ENCODE data around the gene TEF.

The TEF gene

DNA sequence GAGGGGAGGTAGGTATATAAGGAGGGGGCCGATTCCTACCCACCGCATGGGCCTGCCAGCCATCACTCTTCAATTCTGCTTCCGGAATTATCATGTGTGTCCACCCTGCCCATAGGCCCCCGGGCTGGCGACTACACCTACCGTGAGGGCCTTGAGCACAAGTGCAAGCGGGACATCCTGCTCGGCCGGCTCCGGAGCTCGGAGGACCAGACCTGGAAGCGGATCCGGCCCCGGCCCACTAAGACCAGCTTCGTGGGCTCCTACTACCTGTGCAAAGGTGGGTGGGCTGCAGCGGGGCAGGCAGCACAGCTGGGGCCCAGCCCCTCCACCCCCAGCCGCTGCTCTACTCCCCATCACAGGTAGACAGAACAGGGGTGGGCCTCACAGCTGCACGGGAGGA, 38.4 kb upstream of the TEF start:
- no peaks in the 10 kb centered on the region for H3K4me1 ChIP-seq (ENCODE audit: insufficient read depth, low read length)
- no peak overlapping the region for H3K27ac ChIP-seq (ENCODE audit: low read depth, low read length)
- H3K9me3 ChIP-seq (ENCODE audit: insufficient read depth, low read depth, low read length) = no peaks in the 10 kb centered on the region
- no peak overlapping the region for H3K9ac ChIP-seq (ENCODE audit: low read depth, low read length)
- H3K4me3 ChIP-seq (ENCODE audit: low read length) = no peak overlapping the region
- no peaks in the 10 kb centered on the region for H3K27me3 ChIP-seq (ENCODE audit: insufficient read depth, low read length)
- H3K36me3 ChIP-seq (ENCODE audit: insufficient read depth, low read length) = peaks cover 76% of the 10 kb centered on the region
- 96% methylated on average over 18 of the region's 18 CpGs for WGBS

DNA sequence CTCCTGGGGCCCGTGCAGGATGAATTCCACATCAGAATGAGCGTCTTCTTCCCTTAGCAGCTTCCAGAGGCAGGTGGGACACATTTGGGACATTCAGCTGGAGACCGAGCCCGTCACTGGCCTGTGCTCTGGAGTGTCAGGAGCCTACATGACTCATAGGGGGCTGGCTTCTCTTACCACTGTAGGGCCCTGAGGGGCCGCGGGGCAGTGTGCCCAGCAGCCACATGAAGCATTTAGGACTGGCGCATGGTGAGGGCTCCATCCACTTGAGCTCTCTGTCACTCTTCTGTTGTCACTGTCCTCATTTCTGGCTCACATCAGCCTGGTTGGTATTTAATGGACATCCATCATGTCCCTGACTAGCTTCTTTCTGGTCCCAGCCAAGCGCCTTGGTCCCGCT, 38.0 kb upstream of the TEF start:
- peaks cover 80% of the 10 kb centered on the region for H3K36me3 ChIP-seq (ENCODE audit: insufficient read depth, low read length)
- 97% methylated on average over 9 of the region's 9 CpGs for WGBS
- no peak overlapping the region for H3K27ac ChIP-seq (ENCODE audit: low read depth, low read length)
- H3K4me1 ChIP-seq (ENCODE audit: insufficient read depth, low read length) = no peaks in the 10 kb centered on the region
- H3K9ac ChIP-seq (ENCODE audit: low read depth, low read length) = no peak overlapping the region
- H3K9me3 ChIP-seq (ENCODE audit: insufficient read depth, low read depth, low read length) = no peaks in the 10 kb centered on the region
- no peaks in the 10 kb centered on the region for H3K27me3 ChIP-seq (ENCODE audit: insufficient read depth, low read length)
- no peak overlapping the region for H3K4me3 ChIP-seq (ENCODE audit: low read length)

DNA sequence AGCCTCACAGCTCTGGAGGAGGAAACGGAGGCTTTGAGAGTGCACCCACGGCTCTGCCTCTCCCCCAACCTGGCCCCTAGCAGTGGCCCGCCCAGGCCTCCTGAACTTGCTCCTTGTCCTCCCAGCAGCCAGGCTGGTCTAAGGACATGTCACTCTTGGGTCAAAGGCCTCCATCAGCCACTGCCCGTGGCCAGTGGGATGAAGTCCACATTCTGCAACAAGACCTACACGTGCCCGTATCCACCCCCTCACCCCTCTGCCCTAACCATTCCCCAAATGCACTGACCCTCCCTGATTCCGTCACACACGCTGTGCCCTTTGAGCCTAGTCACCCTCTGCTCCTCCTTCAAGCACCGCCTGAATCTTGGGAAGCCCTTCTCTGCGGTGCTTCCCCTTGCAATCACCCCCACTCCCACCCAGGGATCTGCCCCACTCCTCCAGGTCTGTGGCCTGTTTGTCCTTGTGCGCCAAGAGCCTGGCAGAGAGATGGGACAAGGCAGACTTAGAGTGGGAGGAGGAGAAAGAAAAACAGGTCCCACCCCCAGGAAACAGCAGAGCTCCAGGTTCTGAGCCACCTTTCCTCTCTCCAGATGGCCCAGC, 37.5 kb upstream of the TEF start:
- Histone ChIP-seq H3K4me3 (ENCODE audit: low read length) (no peak overlapping the region), H3K27ac (ENCODE audit: low read depth, low read length) (no peak overlapping the region), H3K36me3 (ENCODE audit: insufficient read depth, low read length) (peaks cover 86% of the 10 kb centered on the region), H3K4me1 (ENCODE audit: insufficient read depth, low read length) (no peaks in the 10 kb centered on the region), H3K9ac (ENCODE audit: low read depth, low read length) (no peak overlapping the region), H3K9me3 (ENCODE audit: insufficient read depth, low read depth, low read length) (no peaks in the 10 kb centered on the region), H3K27me3 (ENCODE audit: insufficient read depth, low read length) (no peaks in the 10 kb centered on the region)
- WGBS = 90% methylated on average over 10 of the region's 11 CpGs

DNA sequence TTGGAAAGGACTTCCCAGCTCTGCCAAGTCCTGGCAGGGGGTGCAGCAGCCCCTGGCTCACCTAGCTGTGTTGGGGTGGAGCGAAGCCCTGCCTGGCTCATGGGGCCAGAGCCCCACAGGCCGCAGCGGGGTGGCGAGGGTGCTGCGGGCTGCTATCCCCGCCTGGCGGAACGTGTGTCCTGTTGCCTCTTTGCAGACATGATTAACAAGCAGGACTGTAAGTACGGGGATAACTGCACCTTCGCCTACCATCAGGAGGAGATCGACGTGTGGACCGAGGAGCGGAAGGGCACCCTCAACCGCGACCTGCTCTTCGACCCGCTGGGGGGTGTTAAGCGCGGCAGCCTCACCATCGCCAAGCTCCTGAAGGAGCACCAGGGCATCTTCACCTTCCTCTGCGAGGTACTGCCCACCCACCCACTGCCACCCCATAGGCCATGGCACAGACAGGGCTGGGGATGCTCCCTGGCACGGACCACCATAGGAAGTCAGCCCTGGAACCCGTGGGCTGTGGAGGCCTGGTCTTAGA, 35.9 kb upstream of the TEF start:
- no peaks in the 10 kb centered on the region for H3K9me3 ChIP-seq (ENCODE audit: insufficient read depth, low read depth, low read length)
- 97% methylated on average over 24 of the region's 24 CpGs for WGBS
- no peak overlapping the region for H3K4me3 ChIP-seq (ENCODE audit: low read length)
- no peaks in the 10 kb centered on the region for H3K27me3 ChIP-seq (ENCODE audit: insufficient read depth, low read length)
- peaks cover 90% of the 10 kb centered on the region for H3K36me3 ChIP-seq (ENCODE audit: insufficient read depth, low read length)
- H3K9ac ChIP-seq (ENCODE audit: low read depth, low read length) = no peak overlapping the region
- no peak overlapping the region for H3K27ac ChIP-seq (ENCODE audit: low read depth, low read length)
- no peaks in the 10 kb centered on the region for H3K4me1 ChIP-seq (ENCODE audit: insufficient read depth, low read length)

DNA sequence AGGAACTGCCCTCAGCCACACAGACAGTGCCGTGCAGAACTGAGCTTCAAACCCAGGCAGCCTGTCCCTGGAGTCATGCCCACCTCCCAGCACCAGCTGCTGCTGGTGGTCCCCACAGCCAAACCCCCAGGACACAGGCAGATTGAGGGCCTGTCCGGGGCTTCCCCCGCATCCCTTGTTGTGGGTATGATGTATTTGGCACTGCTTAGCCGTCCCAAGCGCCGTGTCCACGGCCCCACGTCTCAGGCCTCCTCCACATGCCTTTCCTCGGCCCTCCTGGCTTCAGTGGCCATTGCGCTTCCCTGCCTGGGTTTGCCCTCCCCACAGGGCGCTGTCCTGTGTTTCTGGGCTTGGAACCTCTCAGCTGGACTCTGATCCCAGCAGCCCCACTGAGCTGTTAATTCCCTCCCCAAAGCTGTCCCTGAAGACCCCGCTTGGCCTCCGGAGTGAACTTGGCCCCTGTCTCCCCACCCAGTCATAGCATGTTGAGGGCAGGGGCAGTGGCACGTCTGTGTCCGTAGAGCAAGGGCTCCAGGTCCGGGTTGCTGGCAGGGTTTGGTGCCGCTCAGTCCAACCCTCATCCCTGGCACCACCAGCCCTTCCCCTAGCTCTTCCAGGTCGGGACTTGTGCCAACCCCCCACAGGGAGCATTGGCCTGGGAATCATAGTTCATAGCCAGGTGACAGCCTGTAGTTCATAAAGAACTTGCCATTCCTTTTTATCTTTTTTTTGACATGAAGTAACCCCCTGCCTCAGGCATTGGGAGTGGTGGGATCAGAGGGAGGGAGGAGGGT, 34.5 kb upstream of the TEF start:
- WGBS = 95% methylated on average over 18 of the region's 18 CpGs
- H3K27ac ChIP-seq (ENCODE audit: low read depth, low read length) = no peak overlapping the region
- peaks cover 96% of the 10 kb centered on the region for H3K36me3 ChIP-seq (ENCODE audit: insufficient read depth, low read length)
- H3K4me1 ChIP-seq (ENCODE audit: insufficient read depth, low read length) = no peaks in the 10 kb centered on the region
- no peak overlapping the region for H3K9ac ChIP-seq (ENCODE audit: low read depth, low read length)
- H3K9me3 ChIP-seq (ENCODE audit: insufficient read depth, low read depth, low read length) = no peaks in the 10 kb centered on the region
- no peak overlapping the region for H3K4me3 ChIP-seq (ENCODE audit: low read length)
- H3K27me3 ChIP-seq (ENCODE audit: insufficient read depth, low read length) = no peaks in the 10 kb centered on the region

DNA sequence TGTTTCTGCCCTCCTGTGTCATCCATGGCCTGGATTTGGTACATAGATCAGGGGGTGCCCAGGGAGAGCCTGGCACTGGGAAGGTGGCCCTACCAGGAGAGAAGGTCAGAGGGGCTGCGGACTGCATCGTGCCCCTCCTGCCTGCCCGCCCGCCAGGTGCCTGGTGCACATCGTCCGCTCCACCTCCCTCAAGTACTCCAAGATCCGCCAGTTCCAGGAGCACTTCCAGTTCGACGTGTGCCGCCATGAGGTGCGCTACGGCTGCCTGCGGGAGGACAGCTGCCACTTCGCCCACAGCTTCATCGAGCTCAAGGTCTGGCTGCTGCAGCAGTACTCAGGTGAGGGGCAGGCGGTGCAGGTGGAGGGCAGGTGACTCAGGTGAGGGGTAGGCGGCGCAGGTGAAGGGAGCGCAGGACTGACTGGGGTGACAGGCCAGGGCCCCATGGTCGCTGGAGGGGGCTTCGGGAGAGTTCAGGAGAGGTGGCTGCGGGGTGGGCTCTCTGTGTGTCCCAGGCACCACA, 32.7 kb upstream of the TEF start:
- H3K36me3 ChIP-seq (ENCODE audit: insufficient read depth, low read length) = peaks cover 93% of the 10 kb centered on the region
- H3K4me3 ChIP-seq (ENCODE audit: low read length) = no peak overlapping the region
- H3K4me1 ChIP-seq (ENCODE audit: insufficient read depth, low read length) = no peaks in the 10 kb centered on the region
- no peak overlapping the region for H3K27ac ChIP-seq (ENCODE audit: low read depth, low read length)
- H3K9me3 ChIP-seq (ENCODE audit: insufficient read depth, low read depth, low read length) = no peaks in the 10 kb centered on the region
- no peaks in the 10 kb centered on the region for H3K27me3 ChIP-seq (ENCODE audit: insufficient read depth, low read length)
- no peak overlapping the region for H3K9ac ChIP-seq (ENCODE audit: low read depth, low read length)
- 96% methylated on average over 22 of the region's 22 CpGs for WGBS

DNA sequence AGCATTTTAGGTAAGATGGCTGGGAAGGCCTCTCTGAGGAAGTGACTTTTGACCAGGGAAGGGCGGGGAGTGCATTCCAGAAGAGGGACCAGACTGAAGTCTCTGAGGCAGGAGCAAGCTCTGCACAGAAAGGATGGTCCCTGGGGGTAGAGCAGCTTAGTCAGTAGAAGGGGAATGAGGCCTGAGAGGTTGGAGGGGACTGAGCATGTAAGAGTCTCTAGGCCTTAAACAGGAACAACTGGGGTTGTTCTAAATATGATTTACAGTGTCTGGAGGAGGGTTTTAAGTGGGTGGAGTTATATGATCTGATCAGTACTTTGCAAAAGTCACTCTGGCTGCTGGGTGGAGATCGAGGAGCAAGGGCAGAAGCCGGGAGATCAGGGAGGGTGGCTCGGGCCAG, 31.7 kb upstream of the TEF start:
- no peaks in the 10 kb centered on the region for H3K9me3 ChIP-seq (ENCODE audit: insufficient read depth, low read depth, low read length)
- H3K4me3 ChIP-seq (ENCODE audit: low read length) = no peak overlapping the region
- H3K36me3 ChIP-seq (ENCODE audit: insufficient read depth, low read length) = peaks cover 93% of the 10 kb centered on the region
- 96% methylated on average over 4 of the region's 4 CpGs for WGBS
- no peaks in the 10 kb centered on the region for H3K27me3 ChIP-seq (ENCODE audit: insufficient read depth, low read length)
- H3K27ac ChIP-seq (ENCODE audit: low read depth, low read length) = no peak overlapping the region
- H3K4me1 ChIP-seq (ENCODE audit: insufficient read depth, low read length) = no peaks in the 10 kb centered on the region
- H3K9ac ChIP-seq (ENCODE audit: low read depth, low read length) = no peak overlapping the region

DNA sequence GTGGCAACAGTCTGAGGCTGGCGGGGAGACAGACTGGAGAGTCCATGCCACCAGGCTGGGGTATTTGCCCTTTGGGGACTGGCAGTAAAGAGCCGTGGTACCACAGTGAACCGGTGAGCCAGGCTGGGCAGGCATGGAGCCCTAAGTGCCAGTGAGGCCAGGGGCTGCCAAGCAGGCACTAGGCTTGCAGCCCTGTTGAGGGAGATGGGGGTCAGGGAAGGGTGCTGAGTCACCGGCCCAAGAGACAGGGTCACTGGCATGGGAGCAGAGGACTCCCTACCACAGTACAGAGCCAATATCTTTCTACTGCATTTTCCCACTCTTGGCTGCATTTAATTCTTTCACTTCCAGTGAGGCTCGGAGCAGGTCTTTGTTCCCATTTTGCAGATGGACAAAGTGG, 30.7 kb upstream of the TEF start:
- 98% methylated on average over 5 of the region's 5 CpGs for WGBS

DNA sequence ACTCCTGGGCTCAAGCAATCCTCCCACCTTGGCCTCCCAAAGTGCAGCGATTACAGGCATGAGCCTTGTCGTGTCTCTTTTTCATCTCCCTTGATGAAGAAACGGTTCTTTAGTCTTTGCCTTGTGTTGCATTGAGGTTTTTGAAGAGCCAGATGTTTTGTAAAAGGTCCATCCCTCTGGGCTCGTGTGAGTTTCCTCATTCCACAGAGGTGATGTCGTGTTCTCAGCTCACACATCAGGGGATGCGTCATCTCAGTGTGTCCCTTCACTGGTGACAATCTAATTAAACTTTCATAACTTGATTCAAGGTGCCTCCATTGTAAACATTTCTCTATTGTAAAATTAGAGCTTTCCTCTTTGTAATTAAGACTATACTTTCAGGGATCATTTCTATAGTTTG, 29.7 kb upstream of the TEF start:
- H3K27me3 ChIP-seq (ENCODE audit: insufficient read depth, low read length) = no peaks in the 10 kb centered on the region
- H3K4me3 ChIP-seq (ENCODE audit: low read length) = no peak overlapping the region
- WGBS = 89% methylated on average over 6 of the region's 6 CpGs
- no peaks in the 10 kb centered on the region for H3K9me3 ChIP-seq (ENCODE audit: insufficient read depth, low read depth, low read length)
- H3K27ac ChIP-seq (ENCODE audit: low read depth, low read length) = no peak overlapping the region
- no peak overlapping the region for H3K9ac ChIP-seq (ENCODE audit: low read depth, low read length)
- H3K36me3 ChIP-seq (ENCODE audit: insufficient read depth, low read length) = peaks cover 95% of the 10 kb centered on the region
- H3K4me1 ChIP-seq (ENCODE audit: insufficient read depth, low read length) = no peaks in the 10 kb centered on the region

More for the DNA sequence above, 30.7 kb upstream of the TEF start:
- H3K36me3 ChIP-seq (ENCODE audit: insufficient read depth, low read length) = peaks cover 95% of the 10 kb centered on the region
- no peaks in the 10 kb centered on the region for H3K27me3 ChIP-seq (ENCODE audit: insufficient read depth, low read length)
- no peak overlapping the region for H3K27ac ChIP-seq (ENCODE audit: low read depth, low read length)
- no peak overlapping the region for H3K4me3 ChIP-seq (ENCODE audit: low read length)
- H3K9ac ChIP-seq (ENCODE audit: low read depth, low read length) = no peak overlapping the region
- H3K9me3 ChIP-seq (ENCODE audit: insufficient read depth, low read depth, low read length) = no peaks in the 10 kb centered on the region
- H3K4me1 ChIP-seq (ENCODE audit: insufficient read depth, low read length) = no peaks in the 10 kb centered on the region

DNA sequence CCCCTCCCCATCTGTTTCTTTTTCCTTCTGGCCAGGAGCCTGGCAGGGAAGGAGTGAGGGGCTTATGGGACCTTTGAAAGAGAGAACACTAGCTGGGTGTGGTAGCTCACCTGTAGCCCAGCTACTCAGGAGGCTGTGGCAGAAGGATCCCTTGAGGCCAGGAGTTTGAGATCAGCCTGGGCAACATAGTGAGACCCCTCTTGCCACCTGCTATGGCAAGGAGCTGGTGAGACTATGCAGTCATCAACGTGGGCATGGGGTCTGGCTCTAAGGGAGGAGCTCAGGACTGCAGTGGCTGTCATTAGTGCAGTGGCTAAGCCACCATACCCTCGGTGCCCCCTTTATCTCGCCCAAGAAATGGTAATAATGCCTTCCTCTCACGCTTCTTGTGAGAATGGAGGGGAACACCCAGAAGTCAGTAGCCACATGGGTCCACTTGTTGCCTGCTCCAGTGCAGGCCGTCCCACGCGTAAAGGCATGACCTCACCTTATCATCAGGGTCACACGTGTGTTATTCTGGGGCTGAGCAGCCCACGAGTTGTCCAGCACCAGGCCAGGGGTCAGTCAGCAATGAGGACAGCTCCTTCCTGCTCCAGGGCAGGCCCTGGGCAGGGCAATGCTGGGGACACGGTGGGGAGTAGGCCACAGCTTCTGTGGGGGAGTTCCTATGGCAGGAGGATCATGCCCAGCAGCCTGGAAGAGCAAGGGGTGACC, 27.7 kb upstream of the TEF start:
- Histone ChIP-seq H3K9ac (ENCODE audit: low read depth, low read length) (no peak overlapping the region), H3K4me1 (ENCODE audit: insufficient read depth, low read length) (0 out of 2 replicates have a peak, but pooled peaks cover 1% of the 10 kb centered on the region), H3K9me3 (ENCODE audit: insufficient read depth, low read depth, low read length) (no peaks in the 10 kb centered on the region), H3K27me3 (ENCODE audit: insufficient read depth, low read length) (no peaks in the 10 kb centered on the region), H3K36me3 (ENCODE audit: insufficient read depth, low read length) (peaks cover 84% of the 10 kb centered on the region), H3K27ac (ENCODE audit: low read depth, low read length) (no peak overlapping the region), H3K4me3 (ENCODE audit: low read length) (no peak overlapping the region)
- WGBS = 95% methylated on average over 10 of the region's 10 CpGs

DNA sequence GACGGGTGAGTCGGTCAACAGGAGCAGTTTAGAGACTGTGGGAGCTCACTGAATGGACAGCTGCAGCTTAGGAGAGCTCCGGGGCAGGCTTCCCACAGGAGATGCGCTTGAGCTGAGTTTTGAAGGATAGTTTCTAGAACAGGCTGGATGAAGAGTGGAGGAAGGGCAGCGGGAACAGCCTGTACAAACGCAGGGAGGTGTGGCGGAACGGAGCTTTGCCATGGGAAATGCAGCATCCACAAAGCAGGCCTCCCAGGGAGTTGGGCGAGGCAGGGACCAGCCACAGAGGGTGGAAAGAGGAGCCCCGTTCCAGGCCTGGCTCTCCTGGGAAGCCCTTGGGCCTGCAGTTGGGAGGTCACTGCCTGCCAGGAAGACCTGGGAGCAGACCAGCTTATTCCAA, 26.8 kb upstream of the TEF start:
- Histone ChIP-seq H3K9ac (ENCODE audit: low read depth, low read length) (no peak overlapping the region; the same call in 1 of the 2 replicates), H3K27me3 (ENCODE audit: insufficient read depth, low read length) (no peaks in the 10 kb centered on the region), H3K4me3 (ENCODE audit: low read length) (no peak overlapping the region), H3K36me3 (ENCODE audit: insufficient read depth, low read length) (peaks cover 74% of the 10 kb centered on the region), H3K27ac (ENCODE audit: low read depth, low read length) (no peak overlapping the region), H3K9me3 (ENCODE audit: insufficient read depth, low read depth, low read length) (no peaks in the 10 kb centered on the region), H3K4me1 (ENCODE audit: insufficient read depth, low read length) (peaks cover 9% of the 10 kb centered on the region; the same call in 1 of the 2 replicates)
- 95% methylated on average over 10 of the region's 10 CpGs for WGBS

Measured in HUES64 (cell line).